ENCODE data around the gene CTCFL. TPM values are rescaled to one million over a fixed set of nuclear protein-coding genes. Genes with fewer than 3 reads are reported as not detected.

Gene CTCFL
- not detected for total RNA-seq

- Mint-ChIP-seq H3K27ac (no peak within 1 kb of the TSS), H3K27me3 (peaks cover 2% of the 10 kb centered on the region), H3K9me3 (no peaks in the 10 kb centered on the region), H3K4me1 (peaks cover 14% of the 10 kb centered on the region), H3K4me3 (no peak within 1 kb of the TSS), H3K36me3 (no peaks in the 10 kb centered on the region)
- no peak for ATAC-seq (ENCODE audit: low read depth)
- POLR2A ChIA-PET: no interaction called here
- no peak for DNase-seq
Measured at GRCh38 chr20:57524511-57525176, at the start of gene CTCFL. Gene CTCFL, minus strand, starts transcription at chr20:57525140. Its CDS starts 935 bp downstream, at chr20:57524205.

GRCh38 chr20:57573894-57574293, 49.0 kb upstream of the CTCFL start:
- Mint-ChIP-seq H3K36me3 (no peaks in the 10 kb centered on the region), H3K4me3 (no peak overlapping the region), H3K27ac (no peak overlapping the region), H3K27me3 (peaks cover 21% of the 10 kb centered on the region), H3K4me1 (no peaks in the 10 kb centered on the region), H3K9me3 (no peaks in the 10 kb centered on the region)
- POLR2A ChIA-PET: no interaction called here
- ATAC-seq (ENCODE audit: low read depth) (no peak), DNase-seq (no peak)

GRCh38 chr20:57573242-57573641, 48.3 kb upstream of the CTCFL start:
- no peaks in the 10 kb centered on the region for H3K36me3 Mint-ChIP-seq
- no peak for DNase-seq
- H3K27me3 Mint-ChIP-seq: peaks cover 21% of the 10 kb centered on the region
- H3K4me1 Mint-ChIP-seq: no peaks in the 10 kb centered on the region
- ATAC-seq (ENCODE audit: low read depth): no peak
- POLR2A ChIA-PET: no interaction called here
- no peaks in the 10 kb centered on the region for H3K9me3 Mint-ChIP-seq
- H3K4me3 Mint-ChIP-seq: no peak overlapping the region
- H3K27ac Mint-ChIP-seq: no peak overlapping the region

GRCh38 chr20:57571782-57572416, 47.0 kb upstream of the CTCFL start:
- Mint-ChIP-seq H3K27me3 (peaks cover 25% of the 10 kb centered on the region), H3K4me1 (no peaks in the 10 kb centered on the region), H3K27ac (no peak overlapping the region), H3K4me3 (no peak overlapping the region), H3K36me3 (no peaks in the 10 kb centered on the region), H3K9me3 (no peaks in the 10 kb centered on the region)
- ATAC-seq (ENCODE audit: low read depth): no peak
- POLR2A ChIA-PET: no interaction called here
- no peak for DNase-seq

- H3K27ac Mint-ChIP-seq: no peak overlapping the region
- POLR2A ChIA-PET: no interaction called here
- H3K4me3 Mint-ChIP-seq: no peak overlapping the region
- peaks cover 27% of the 10 kb centered on the region for H3K27me3 Mint-ChIP-seq
- H3K9me3 Mint-ChIP-seq: no peaks in the 10 kb centered on the region
- no peak for ATAC-seq (ENCODE audit: low read depth)
- no peak for DNase-seq
- H3K36me3 Mint-ChIP-seq: no peaks in the 10 kb centered on the region
- H3K4me1 Mint-ChIP-seq: no peaks in the 10 kb centered on the region
Measured at GRCh38 chr20:57570920-57571319, 46.0 kb upstream of the CTCFL start.

- ATAC-seq (ENCODE audit: low read depth) (no peak), DNase-seq (no peak)
- Mint-ChIP-seq H3K4me1 (no peaks in the 10 kb centered on the region), H3K9me3 (no peaks in the 10 kb centered on the region), H3K36me3 (no peaks in the 10 kb centered on the region), H3K4me3 (no peak overlapping the region), H3K27ac (no peak overlapping the region), H3K27me3 (peaks cover 31% of the 10 kb centered on the region)
- POLR2A ChIA-PET: no interaction called here
Measured at GRCh38 chr20:57570145-57570850, 45.4 kb upstream of the CTCFL start.

- no peaks in the 10 kb centered on the region for H3K9me3 Mint-ChIP-seq
- no peak overlapping the region for H3K27ac Mint-ChIP-seq
- peaks cover 25% of the 10 kb centered on the region for H3K27me3 Mint-ChIP-seq
Measured at GRCh38 chr20:57568960-57569359, 44.0 kb upstream of the CTCFL start.

GRCh38 chr20:57568088-57568896, 43.4 kb upstream of the CTCFL start:
- Mint-ChIP-seq H3K27ac (no peak overlapping the region), H3K4me3 (no peak overlapping the region), H3K9me3 (no peaks in the 10 kb centered on the region), H3K27me3 (peaks cover 20% of the 10 kb centered on the region), H3K36me3 (no peaks in the 10 kb centered on the region), H3K4me1 (no peaks in the 10 kb centered on the region)
- DNase-seq: no peak
- no peak for ATAC-seq (ENCODE audit: low read depth)
- POLR2A ChIA-PET: no interaction called here

More at GRCh38 chr20:57568960-57569359, 44.0 kb upstream of the CTCFL start:
- ATAC-seq (ENCODE audit: low read depth): no peak
- Mint-ChIP-seq H3K36me3 (no peaks in the 10 kb centered on the region), H3K4me1 (no peaks in the 10 kb centered on the region), H3K4me3 (no peak overlapping the region)
- DNase-seq: no peak
- POLR2A ChIA-PET: no interaction called here

GRCh38 chr20:57567471-57568079, 42.6 kb upstream of the CTCFL start:
- POLR2A ChIA-PET: no interaction called here
- Mint-ChIP-seq H3K27ac (no peak overlapping the region), H3K9me3 (no peaks in the 10 kb centered on the region), H3K36me3 (no peaks in the 10 kb centered on the region), H3K27me3 (peaks cover 14% of the 10 kb centered on the region), H3K4me3 (no peak overlapping the region), H3K4me1 (no peaks in the 10 kb centered on the region)
- DNase-seq (no peak), ATAC-seq (ENCODE audit: low read depth) (no peak)

GRCh38 chr20:57566803-57567459, 42.0 kb upstream of the CTCFL start:
- H3K9me3 Mint-ChIP-seq: no peaks in the 10 kb centered on the region
- H3K36me3 Mint-ChIP-seq: no peaks in the 10 kb centered on the region
- H3K4me3 Mint-ChIP-seq: no peak overlapping the region
- H3K4me1 Mint-ChIP-seq: no peaks in the 10 kb centered on the region
- peaks cover 14% of the 10 kb centered on the region for H3K27me3 Mint-ChIP-seq
- H3K27ac Mint-ChIP-seq: no peak overlapping the region
- ATAC-seq (ENCODE audit: low read depth) (no peak), DNase-seq (no peak)
- POLR2A ChIA-PET: no interaction called here

- no peak for DNase-seq
- POLR2A ChIA-PET: no interaction called here
- Mint-ChIP-seq H3K4me3 (no peak overlapping the region), H3K9me3 (no peaks in the 10 kb centered on the region), H3K27ac (no peak overlapping the region), H3K27me3 (peaks cover 14% of the 10 kb centered on the region), H3K36me3 (no peaks in the 10 kb centered on the region), H3K4me1 (no peaks in the 10 kb centered on the region)
- no peak for ATAC-seq (ENCODE audit: low read depth)
Measured at GRCh38 chr20:57566399-57566798, 41.5 kb upstream of the CTCFL start.

- no peak for ATAC-seq (ENCODE audit: low read depth)
- H3K27ac Mint-ChIP-seq: no peak overlapping the region
- H3K36me3 Mint-ChIP-seq: no peaks in the 10 kb centered on the region
- POLR2A ChIA-PET: no interaction called here
- no peak for DNase-seq
- no peaks in the 10 kb centered on the region for H3K9me3 Mint-ChIP-seq
- H3K4me3 Mint-ChIP-seq: no peak overlapping the region
- no peaks in the 10 kb centered on the region for H3K4me1 Mint-ChIP-seq
- peaks cover 16% of the 10 kb centered on the region for H3K27me3 Mint-ChIP-seq
Measured at GRCh38 chr20:57564951-57565642, 40.2 kb upstream of the CTCFL start.
